Neural progenitor cell (in vitro differentiated cells): ENCODE data around the gene CXCR4. TPM values are rescaled to one million over a fixed set of nuclear protein-coding genes. Genes with fewer than 3 reads are reported as not detected.

ENCODE experiments used
- DNase-seq: peaks from one replicate; pipeline ENCODE4 v3.0.0-alpha.2; 2016; ENCODE audit warnings: low spot score
- H2AFZ ChIP-seq: fragments of 200-600 bp; sonication (generic); replicated peaks from 2 replicates; pipeline ENCODE4 v1.6.1; 2016; ENCODE audit warnings: antibody characterized with exemption
- H3F3A ChIP-seq: fragments of 200-600 bp; sonication (generic); 2 replicates; pipeline ENCODE4 v1.6.1; 2016; ENCODE audit warnings: antibody characterized with exemption, low read depth
- H3K27ac ChIP-seq: fragments of 200-600 bp; sonication (generic); 2 replicates; pipeline ENCODE4 v1.5.1; 2016; ENCODE audit warnings: mild to moderate bottlenecking
- H3K27me3 ChIP-seq: fragments of 200-600 bp; sonication (generic); 2 replicates; pipeline ENCODE4 v1.6.1; 2016; ENCODE audit warnings: mild to moderate bottlenecking, moderate library complexity
- H3K36me3 ChIP-seq: fragments of 200-600 bp; sonication (generic); 2 replicates; pipeline ENCODE4 v1.5.1; 2016
- H3K4me1 ChIP-seq: fragments of 200-600 bp; sonication (generic); 2 replicates; pipeline ENCODE4 v1.6.1; 2016; ENCODE audit warnings: mixed run types
- H3K4me2 ChIP-seq: fragments of 200-600 bp; sonication (generic); 2 replicates; pipeline ENCODE4 v1.6.1; 2016
- H3K4me3 ChIP-seq: fragments of 200-600 bp; sonication (generic); 2 replicates; pipeline ENCODE4 v1.5.1; 2016
- H3K79me2 ChIP-seq: fragments of 200-600 bp; sonication (generic); 2 replicates; pipeline ENCODE4 v1.6.1; 2016; ENCODE audit warnings: low read depth
- H3K9ac ChIP-seq: fragments of 200-600 bp; sonication (generic); 2 replicates; pipeline ENCODE4 v1.6.1; 2016
- H3K9me3 ChIP-seq: fragments of 200-600 bp; sonication (generic); 2 replicates; pipeline ENCODE4 v1.5.1; 2016; ENCODE audit warnings: low read depth
- H4K20me1 ChIP-seq: fragments of 200-600 bp; sonication (generic); 2 replicates; pipeline ENCODE4 v1.6.1; 2016; ENCODE audit warnings: low read depth
- H3K27ac Mint-ChIP-seq: 3 replicates; pipeline ENCODE4 v1.8.0; 2021; ENCODE audit warnings: mixed read lengths
- H3K27me3 Mint-ChIP-seq: 2 replicates; pipeline ENCODE4 v1.8.0; 2022; ENCODE audit warnings: low read depth, mild to moderate bottlenecking, inconsistent platforms, moderate library complexity, mixed read lengths; ENCODE audit not compliant: insufficient read depth
- H3K36me3 Mint-ChIP-seq: 3 replicates; pipeline ENCODE4 v1.8.0; 2021; ENCODE audit warnings: mixed read lengths
- H3K4me1 Mint-ChIP-seq: 3 replicates; pipeline ENCODE4 v1.8.0; 2021; ENCODE audit warnings: mixed read lengths
- H3K4me3 Mint-ChIP-seq: 3 replicates; pipeline ENCODE4 v1.8.0; 2021; ENCODE audit warnings: mild to moderate bottlenecking, moderate library complexity, mixed read lengths
- H3K9me3 Mint-ChIP-seq: 3 replicates; pipeline ENCODE4 v1.8.0; 2020; ENCODE audit warnings: mixed read lengths
- EZH2 ChIP-seq: fragments of 200-600 bp; sonication (generic); IDR thresholded peaks from 2 replicates; pipeline ENCODE4 v1.6.1; 2017; ENCODE audit warnings: antibody characterized with exemption, mild to moderate bottlenecking, moderate library complexity
- EZH2phosphoT487 ChIP-seq: fragments of 200-600 bp; sonication (generic); IDR thresholded peaks from 2 replicates; pipeline ENCODE4 v1.6.1; 2017; ENCODE audit warnings: antibody characterized with exemption
- total RNA-seq: library from RNA; depleted of rRNA; stranded (reverse); fragments of >200 nt; gene quantifications from 2 replicates; pipeline ENCODE4 v1.2.3, GENCODE V29; 2015; ENCODE audit warnings: low replicate concordance
- TF ChIP-seq, protein P1 (sequence below): fragments of 200-600 bp; sonication (generic); IDR thresholded peaks from 2 replicates; pipeline ENCODE4 v1.5.1; 2017; ENCODE audit warnings: antibody characterized with exemption, mild to moderate bottlenecking

The CXCR4 gene
- total RNA-seq, 1 donor from 2014 or later: 32.6 TPM

DNA sequence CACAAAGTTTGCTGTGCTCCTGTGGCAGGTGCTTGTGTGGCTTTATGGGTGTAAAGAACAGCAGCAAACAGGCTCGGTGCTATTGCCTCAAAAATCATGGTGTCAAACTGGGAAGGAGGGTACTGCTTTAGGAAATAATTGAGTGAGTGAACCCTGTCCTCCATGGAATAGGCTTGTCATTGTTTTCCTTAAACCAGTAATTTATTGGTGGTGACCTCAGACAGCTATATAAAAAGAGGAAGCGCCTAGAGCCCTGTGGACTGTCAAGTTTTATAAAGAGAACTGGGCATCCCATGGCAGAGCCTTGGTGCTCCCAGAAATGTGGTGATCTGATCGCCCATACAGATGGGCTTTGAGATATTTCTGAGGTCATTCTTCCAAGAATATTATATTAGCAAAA is 4.7 kb upstream of the CXCR4 start:
- peaks cover 9% of the 10 kb centered on the region for H3K27me3 Mint-ChIP-seq

DNA sequence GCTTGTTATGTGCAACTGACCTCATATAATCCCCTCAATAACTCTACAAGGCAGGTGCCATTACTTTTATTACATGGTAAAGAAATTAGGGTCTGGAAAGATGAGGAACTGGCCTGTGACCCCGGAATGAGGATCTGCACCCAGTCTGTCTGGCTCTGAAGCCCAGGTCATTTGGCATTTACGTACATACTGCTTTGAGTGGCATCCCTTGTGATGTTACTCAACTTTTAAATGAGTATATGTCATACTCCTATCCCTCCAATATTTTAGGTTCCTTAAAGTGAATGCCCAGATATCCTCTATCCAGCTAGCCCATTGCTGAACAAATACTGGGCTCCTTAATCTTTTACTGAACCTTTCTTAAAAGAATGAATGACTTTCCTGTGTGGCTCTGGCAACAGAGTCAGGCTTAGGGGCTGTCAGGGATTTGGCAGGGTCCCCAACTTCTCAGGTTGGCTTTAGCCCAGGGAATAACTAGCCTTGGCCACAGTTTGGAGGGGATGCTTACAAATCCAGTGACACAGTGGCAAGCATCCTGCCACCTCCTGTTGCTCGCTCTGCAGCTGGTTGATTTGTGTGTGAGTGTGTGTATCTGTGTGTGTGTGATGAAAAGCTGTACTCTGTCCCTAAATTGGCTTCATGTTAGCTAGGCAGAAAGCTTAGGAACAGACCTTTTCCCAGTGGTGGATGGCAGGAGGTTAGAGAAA is 3.4 kb upstream of the CXCR4 start:
- peak overlapping the region; percentile 46 for H3K4me2 ChIP-seq
- H2AFZ ChIP-seq: no peak overlapping the region
- H3K4me1 ChIP-seq: peaks cover 60% of the 10 kb centered on the region
- peaks cover 28% of the 10 kb centered on the region for H3K27me3 ChIP-seq
- H4K20me1 ChIP-seq: peaks cover 4% of the 10 kb centered on the region
- H3K27ac Mint-ChIP-seq: no peak overlapping the region
- H3K79me2 ChIP-seq: peaks cover 5% of the 10 kb centered on the region
- peaks cover 51% of the 10 kb centered on the region for H3K4me1 Mint-ChIP-seq
- no peaks in the 10 kb centered on the region for H3K36me3 ChIP-seq
- H3K9me3 ChIP-seq: no peaks in the 10 kb centered on the region
- H3K4me3 ChIP-seq: no peak overlapping the region
- H3K9ac ChIP-seq: no peak overlapping the region
- H3K36me3 Mint-ChIP-seq: no peaks in the 10 kb centered on the region
- no peak overlapping the region for H3K27ac ChIP-seq
- no peak overlapping the region for H3K4me3 Mint-ChIP-seq
- H3K9me3 Mint-ChIP-seq: no peaks in the 10 kb centered on the region
- no peak for TF ChIP-seq EZH2phosphoT487
- peaks cover 9% of the 10 kb centered on the region for H3K27me3 Mint-ChIP-seq
- peaks cover 60% of the 10 kb centered on the region for H3F3A ChIP-seq
- DNase-seq: no peak

More for the DNA sequence above, 4.7 kb upstream of the CXCR4 start:
- H3K27ac Mint-ChIP-seq: no peak overlapping the region
- no peak overlapping the region for H3K4me3 Mint-ChIP-seq
- Histone ChIP-seq H3K4me1 (peaks cover 73% of the 10 kb centered on the region), H2AFZ (no peak overlapping the region), H4K20me1 (no peaks in the 10 kb centered on the region), H3K36me3 (no peaks in the 10 kb centered on the region), H3K9me3 (no peaks in the 10 kb centered on the region), H3K79me2 (no peaks in the 10 kb centered on the region), H3K27me3 (peaks cover 21% of the 10 kb centered on the region), H3K4me2 (no peak overlapping the region), H3K27ac (no peak overlapping the region), H3K4me3 (no peak overlapping the region), H3K9ac (no peak overlapping the region), H3F3A (peaks cover 60% of the 10 kb centered on the region)
- TF ChIP-seq EZH2: no peak
- H3K36me3 Mint-ChIP-seq: no peaks in the 10 kb centered on the region
- H3K9me3 Mint-ChIP-seq: no peaks in the 10 kb centered on the region
- peaks cover 63% of the 10 kb centered on the region for H3K4me1 Mint-ChIP-seq
- no peak for DNase-seq

DNA sequence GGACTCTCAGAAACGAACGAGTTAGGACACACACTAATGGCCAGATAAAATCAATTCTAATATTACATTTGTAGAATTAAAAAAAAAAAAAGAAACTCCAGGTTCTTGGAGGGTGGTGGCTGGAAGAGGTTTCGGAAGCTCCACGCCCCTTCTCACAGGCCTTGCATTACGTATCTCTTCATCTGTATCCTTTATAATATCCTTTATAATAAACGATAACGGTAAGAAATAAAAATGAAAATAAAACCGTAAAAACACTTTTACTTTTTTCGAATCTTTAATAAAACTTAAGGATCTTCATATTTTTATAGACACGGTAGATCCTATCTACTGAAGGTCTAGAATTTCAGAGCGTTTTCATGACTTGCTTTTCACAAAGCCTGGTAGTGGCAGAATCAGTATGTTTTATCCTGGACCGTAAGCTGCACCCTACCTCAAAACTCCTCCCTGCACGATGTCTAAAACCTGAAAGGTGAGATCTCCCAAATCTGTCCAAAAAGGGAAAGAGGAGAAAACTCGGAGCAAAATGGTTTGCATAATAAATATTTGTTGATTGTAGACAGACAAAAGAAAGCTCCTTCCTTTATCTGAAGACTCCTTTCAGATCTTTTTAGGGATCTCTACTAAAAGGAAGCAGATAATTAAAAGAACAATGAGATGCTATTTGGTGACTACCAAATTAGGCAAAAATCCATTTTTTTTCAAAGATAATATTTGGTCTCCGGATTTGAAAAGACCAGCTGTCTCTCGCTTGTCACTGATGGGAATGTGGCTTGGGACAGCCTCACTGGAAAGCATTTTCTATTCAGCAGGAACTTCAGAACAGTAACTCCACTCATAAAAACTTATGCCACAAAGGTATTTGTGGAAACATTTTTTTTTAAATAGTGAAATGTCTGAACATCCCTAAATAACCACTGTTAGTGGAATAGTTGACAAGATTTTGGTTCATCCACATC is 2.0 kb upstream of the CXCR4 start:
- Mint-ChIP-seq H3K4me3 (peak overlapping the region; percentile 99), H3K36me3 (peaks cover 8% of the 10 kb centered on the region), H3K9me3 (no peaks in the 10 kb centered on the region), H3K27me3 (peaks cover 16% of the 10 kb centered on the region), H3K4me1 (peaks cover 52% of the 10 kb centered on the region), H3K27ac (no peak overlapping the region)
- Histone ChIP-seq H3K4me3 (peak overlapping the region; percentile 70), H3K79me2 (peaks cover 11% of the 10 kb centered on the region), H3F3A (peaks cover 52% of the 10 kb centered on the region), H4K20me1 (peaks cover 17% of the 10 kb centered on the region), H3K36me3 (no peaks in the 10 kb centered on the region), H3K4me2 (peak overlapping the region; percentile 100), H3K27me3 (peaks cover 30% of the 10 kb centered on the region), H3K9me3 (no peaks in the 10 kb centered on the region), H3K27ac (no peak overlapping the region), H3K4me1 (peaks cover 54% of the 10 kb centered on the region), H2AFZ (peak overlapping the region; percentile 80), H3K9ac (no peak overlapping the region)
- DNase-seq: no peak
- TF ChIP-seq EZH2phosphoT487 (no peak), EZH2 (no peak)
- TF ChIP-seq, protein P1, sequence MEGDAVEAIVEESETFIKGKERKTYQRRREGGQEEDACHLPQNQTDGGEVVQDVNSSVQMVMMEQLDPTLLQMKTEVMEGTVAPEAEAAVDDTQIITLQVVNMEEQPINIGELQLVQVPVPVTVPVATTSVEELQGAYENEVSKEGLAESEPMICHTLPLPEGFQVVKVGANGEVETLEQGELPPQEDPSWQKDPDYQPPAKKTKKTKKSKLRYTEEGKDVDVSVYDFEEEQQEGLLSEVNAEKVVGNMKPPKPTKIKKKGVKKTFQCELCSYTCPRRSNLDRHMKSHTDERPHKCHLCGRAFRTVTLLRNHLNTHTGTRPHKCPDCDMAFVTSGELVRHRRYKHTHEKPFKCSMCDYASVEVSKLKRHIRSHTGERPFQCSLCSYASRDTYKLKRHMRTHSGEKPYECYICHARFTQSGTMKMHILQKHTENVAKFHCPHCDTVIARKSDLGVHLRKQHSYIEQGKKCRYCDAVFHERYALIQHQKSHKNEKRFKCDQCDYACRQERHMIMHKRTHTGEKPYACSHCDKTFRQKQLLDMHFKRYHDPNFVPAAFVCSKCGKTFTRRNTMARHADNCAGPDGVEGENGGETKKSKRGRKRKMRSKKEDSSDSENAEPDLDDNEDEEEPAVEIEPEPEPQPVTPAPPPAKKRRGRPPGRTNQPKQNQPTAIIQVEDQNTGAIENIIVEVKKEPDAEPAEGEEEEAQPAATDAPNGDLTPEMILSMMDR: no peak

DNA sequence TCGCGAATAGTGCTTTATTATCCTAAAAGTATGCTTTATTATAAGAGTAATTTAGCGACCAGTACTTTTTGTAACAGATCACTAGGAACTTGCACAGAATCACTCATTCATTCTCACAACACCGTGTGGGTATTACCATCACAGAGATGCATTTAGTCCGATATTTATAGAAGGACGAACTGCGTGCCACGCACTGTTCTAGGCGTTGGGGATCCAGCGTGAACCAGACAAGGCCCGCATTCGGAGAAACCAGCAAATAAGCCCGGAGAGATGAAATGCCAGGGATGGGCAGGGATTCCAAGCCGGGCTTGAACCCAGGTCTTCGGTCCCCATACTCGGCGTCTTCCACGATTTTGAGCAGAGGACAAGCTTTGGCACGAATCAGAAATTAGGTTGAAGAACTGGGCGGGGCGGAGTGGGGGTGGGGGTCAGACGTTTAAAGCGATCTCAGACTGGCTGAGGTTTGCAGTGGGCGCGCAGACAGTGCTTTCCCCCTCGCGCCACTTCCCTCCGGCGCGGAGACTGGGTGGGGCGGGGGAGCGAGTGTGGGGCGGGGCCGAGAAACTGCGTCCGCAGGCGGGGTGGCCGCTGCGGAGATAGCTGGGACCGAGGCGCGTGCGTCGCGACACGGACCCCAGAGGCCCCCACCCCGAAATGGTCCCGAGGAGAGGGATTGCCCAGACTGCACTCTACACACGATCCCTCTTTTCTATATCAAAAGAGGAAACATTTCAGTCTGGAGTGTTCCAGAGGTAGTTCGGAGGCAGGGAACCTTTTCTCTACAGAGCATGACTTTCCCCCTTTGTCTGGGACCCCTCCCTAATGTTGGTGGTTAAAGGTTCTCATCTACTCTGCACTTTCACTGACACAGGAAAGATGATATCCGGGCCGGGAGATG is 1.1 kb upstream of the CXCR4 start:
- peak overlapping the region; percentile 99 for H3K4me3 Mint-ChIP-seq
- H3F3A ChIP-seq: peaks cover 44% of the 10 kb centered on the region
- peaks cover 45% of the 10 kb centered on the region for H3K4me1 ChIP-seq
- peaks cover 11% of the 10 kb centered on the region for H3K79me2 ChIP-seq
- H4K20me1 ChIP-seq: peaks cover 26% of the 10 kb centered on the region
- peaks cover 16% of the 10 kb centered on the region for H3K36me3 Mint-ChIP-seq
- H3K27ac Mint-ChIP-seq: peak overlapping the region; percentile 79
- peaks cover 16% of the 10 kb centered on the region for H3K27me3 Mint-ChIP-seq
- H2AFZ ChIP-seq: peak overlapping the region; percentile 80
- H3K4me3 ChIP-seq: peak overlapping the region; percentile 70
- no peak overlapping the region for H3K27ac ChIP-seq
- H3K4me2 ChIP-seq: peak overlapping the region; percentile 100
- peaks cover 30% of the 10 kb centered on the region for H3K27me3 ChIP-seq
- no peak overlapping the region for H3K9ac ChIP-seq
- TF ChIP-seq EZH2 (no peak), EZH2phosphoT487 (no peak)
- TF ChIP-seq, protein P1: no peak
- H3K9me3 ChIP-seq: no peaks in the 10 kb centered on the region
- peak; percentile 66 for DNase-seq
- H3K4me1 Mint-ChIP-seq: peaks cover 56% of the 10 kb centered on the region
- H3K36me3 ChIP-seq: no peaks in the 10 kb centered on the region
- H3K9me3 Mint-ChIP-seq: no peaks in the 10 kb centered on the region
